GM12878 (cell line): ENCODE measurements around the gene DMWD. TPM values are rescaled to one million over a fixed set of nuclear protein-coding genes. Genes with fewer than 3 reads are reported as not detected.

Experiments
- ASH2L ChIP-seq: fragments of 300-600, 200-600 bp; sonication (generic); IDR thresholded peaks from 2 replicates; pipeline ENCODE4 v1.6.1; 2017; ENCODE audit warnings: low read depth, mild to moderate bottlenecking, borderline replicate concordance
- BCL11A ChIP-seq: IDR thresholded peaks from 2 replicates; pipeline ENCODE4 v1.6.1; 2011; ENCODE audit warnings: low read depth, low read length
- CBX3 ChIP-seq: fragments of 200-600 bp; sonication (generic); IDR thresholded peaks from 2 replicates; pipeline ENCODE4 v1.6.1; 2016; ENCODE audit warnings: low read depth, borderline replicate concordance
- DPF2 ChIP-seq: fragments of 450-650 bp; IDR thresholded peaks from 2 replicates; pipeline ENCODE4 v1.6.1; 2017; ENCODE audit warnings: mild to moderate bottlenecking
- EGR1 ChIP-seq, 2 experiments: IDR thresholded peaks; 1 replicate in 1 of 2; 2 replicates in 1 of 2; pipeline ENCODE4 v1.6.1; 2011 to 2012; ENCODE audit warnings: low read depth in 2 of 2, low read length in 2 of 2, borderline replicate concordance in 1 of 2, mild to moderate bottlenecking in 1 of 2, moderate library complexity in 1 of 2
- ETV6 ChIP-seq, 2 experiments: fragments of 450-650 bp in 1 of 2; IDR thresholded peaks in 1 of 2; conservative IDR thresholded peaks in 1 of 2; 2 replicates each; pipeline ENCODE4 v1.6.1; 2014; ENCODE audit warnings: antibody characterized with exemption in 1 of 2, borderline replicate concordance in 1 of 2, low read depth in 1 of 2, mild to moderate bottlenecking in 1 of 2, moderate library complexity in 1 of 2
- FOXM1 ChIP-seq: IDR thresholded peaks from 2 replicates; pipeline ENCODE4 v1.6.1; 2012; ENCODE audit warnings: low read depth, mild to moderate bottlenecking, inconsistent platforms, low read length, moderate library complexity
- MTA2 ChIP-seq: fragments of 450-650 bp; IDR thresholded peaks from 2 replicates; pipeline ENCODE4 v1.6.1; 2016; ENCODE audit warnings: low read depth, mild to moderate bottlenecking, moderate library complexity
- MXI1 ChIP-seq: fragments of 150-350 bp; IDR thresholded peaks from 2 replicates; pipeline ENCODE4 v1.6.1; 2011; ENCODE audit warnings: low read depth, mild to moderate bottlenecking, inconsistent platforms, low read length, improper control_type of control experiment
- MYB ChIP-seq: fragments of 150-350 bp; IDR thresholded peaks from 2 replicates; pipeline ENCODE4 v1.6.1; 2014; ENCODE audit warnings: mild to moderate bottlenecking, low read depth, low read length, borderline replicate concordance
- NBN ChIP-seq: fragments of 450-650 bp; IDR thresholded peaks from 2 replicates; pipeline ENCODE4 v1.6.1; 2016
- NKRF ChIP-seq: fragments of 450-650 bp; conservative IDR thresholded peaks from 2 replicates; pipeline ENCODE4 v1.6.1; 2017; ENCODE audit warnings: mild to moderate bottlenecking, moderate library complexity
- POLR2A ChIP-seq: IDR thresholded peaks from 2 replicates; pipeline ENCODE4 v1.6.1; 2011; ENCODE audit warnings: low read depth, mild to moderate bottlenecking, low read length
- RAD21 ChIP-seq: IDR thresholded peaks from 2 replicates; pipeline ENCODE4 v1.6.1; 2011; ENCODE audit warnings: mild to moderate bottlenecking, low read depth, low read length, moderate library complexity; ENCODE audit not compliant: insufficient read depth
- RUNX3 ChIP-seq: IDR thresholded peaks from 2 replicates; pipeline ENCODE4 v1.6.1; 2012; ENCODE audit warnings: low read length, inconsistent platforms
- SIX5 ChIP-seq: IDR thresholded peaks from 2 replicates; pipeline ENCODE4 v1.6.1; 2011; ENCODE audit warnings: mild to moderate bottlenecking, low read depth, low read length, moderate library complexity; ENCODE audit not compliant: severe bottlenecking
- TBL1XR1 ChIP-seq: IDR thresholded peaks from 2 replicates; pipeline ENCODE4 v1.6.1; 2012; ENCODE audit warnings: low read depth, low read length, improper control_type of control experiment
- polyA plus RNA-seq, 11 experiments: library from polyadenylated mRNA; depleted of rRNA in 4 of 11; unstranded in 6 of 11; stranded (reverse) in 5 of 11; fragments of >200 nt; fragmentation: Nextera tagmentation in 4 of 11; fragmentation: Illumina TruSeq in 1 of 11; extraction: Ambion mirVana in 4 of 11; extraction: Trizol in 1 of 11; gene quantifications; 1 replicate in 1 of 11; 2 replicates in 10 of 11; pipeline versions ENCODE4 v1.2.1 to v1.2.3, GENCODE V29; 2011 to 2016; ENCODE audit warnings: inconsistent platforms in 2 of 11, missing spikeins in 2 of 11, low read depth in 1 of 11
- total RNA-seq, 4 experiments: library from RNA; depleted of rRNA in 3 of 4; stranded (reverse); fragments of >200 nt in 3 of 4; fragmentation: Illumina TruSeq in 1 of 4; extraction: Trizol in 1 of 4; gene quantifications; 2 replicates each; pipeline versions ENCODE4 v1.2.1 to v1.2.3, GENCODE V29; 2013 to 2021
- TF ChIP-seq, protein P1 (sequence below): fragments of 450-650 bp; IDR thresholded peaks from 2 replicates; pipeline ENCODE4 v1.6.1; 2016; ENCODE audit warnings: mild to moderate bottlenecking, moderate library complexity, borderline replicate concordance
- TF ChIP-seq, protein P2 (sequence below): fragments of 450-650 bp; formaldehyde crosslinking; IDR thresholded peaks from 2 replicates; pipeline ENCODE4 v1.5.0; 2022; ENCODE audit warnings: mild to moderate bottlenecking, missing genetic modification characterization
- TF ChIP-seq, protein P3 (sequence below): fragments of 450-650 bp; IDR thresholded peaks from 2 replicates; pipeline ENCODE4 v1.6.1; 2017; ENCODE audit warnings: mild to moderate bottlenecking

The DMWD gene
- total and polyA plus RNA-seq, 10 of the 15 experiments (the other 5 are each of a cell fraction or from before 2014, with no cell fraction given), result 3.5 to 56.0 (median 11.6) TPM

DNA sequence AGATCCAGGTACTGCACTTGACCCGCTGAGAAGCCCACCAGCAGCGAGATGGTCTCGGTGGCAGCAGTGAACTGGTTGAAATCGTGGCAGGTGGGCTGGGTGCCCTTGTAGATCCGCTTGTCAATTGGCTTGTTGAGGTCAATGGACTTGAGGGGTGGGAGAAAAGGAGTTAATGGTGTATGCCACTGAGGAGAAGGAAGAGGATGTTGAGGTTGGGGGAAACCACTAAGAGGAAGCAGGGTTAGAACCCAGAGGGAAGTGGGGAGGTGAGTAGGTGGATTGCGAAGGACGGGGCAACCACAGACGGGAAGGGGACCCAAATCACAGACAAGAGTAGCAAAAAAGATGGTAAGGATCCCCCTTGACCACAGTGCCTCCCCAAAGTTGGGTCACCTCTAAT, 1.7 kb downstream of the DMWD start (continued):
- TF ChIP-seq NKRF (no peak), FOXM1 (no peak), MTA2 (0 out of 2 replicates have a peak, but pooled peaks have one; percentile 11), DPF2 (0 out of 2 replicates have a peak, but pooled peaks have one; percentile 17), ASH2L (no peak), TBL1XR1 (0 out of 2 replicates have a peak, but pooled peaks have one; percentile 38), RAD21 (no peak), CBX3 (no peak), RUNX3 (peak; percentile 99), ETV6 (conservative IDR thresholded peaks at IDR 0.05 in 1 of 2, IDR thresholded peaks at IDR 0.05 in 1 of 2; ENCODE audit: borderline replicate concordance in 1 of 2, low read depth in 1 of 2) (peak in 1 of 2 experiments; percentile 93; a peak in 2 of 4 replicates), MXI1 (no peak), EGR1 (IDR thresholded peaks at IDR 0.05; ENCODE audit: borderline replicate concordance in 1 of 2, low read depth in 2 of 2, low read length in 2 of 2) (peak in 1 of 2 experiments; percentile 71; a peak in 2 of 3 replicates), SIX5 (no peak), BCL11A (0 out of 2 replicates have a peak, but pooled peaks have one; percentile 19), POLR2A (no peak), MYB (no peak), NBN (no peak)
- TF ChIP-seq, protein P1, sequence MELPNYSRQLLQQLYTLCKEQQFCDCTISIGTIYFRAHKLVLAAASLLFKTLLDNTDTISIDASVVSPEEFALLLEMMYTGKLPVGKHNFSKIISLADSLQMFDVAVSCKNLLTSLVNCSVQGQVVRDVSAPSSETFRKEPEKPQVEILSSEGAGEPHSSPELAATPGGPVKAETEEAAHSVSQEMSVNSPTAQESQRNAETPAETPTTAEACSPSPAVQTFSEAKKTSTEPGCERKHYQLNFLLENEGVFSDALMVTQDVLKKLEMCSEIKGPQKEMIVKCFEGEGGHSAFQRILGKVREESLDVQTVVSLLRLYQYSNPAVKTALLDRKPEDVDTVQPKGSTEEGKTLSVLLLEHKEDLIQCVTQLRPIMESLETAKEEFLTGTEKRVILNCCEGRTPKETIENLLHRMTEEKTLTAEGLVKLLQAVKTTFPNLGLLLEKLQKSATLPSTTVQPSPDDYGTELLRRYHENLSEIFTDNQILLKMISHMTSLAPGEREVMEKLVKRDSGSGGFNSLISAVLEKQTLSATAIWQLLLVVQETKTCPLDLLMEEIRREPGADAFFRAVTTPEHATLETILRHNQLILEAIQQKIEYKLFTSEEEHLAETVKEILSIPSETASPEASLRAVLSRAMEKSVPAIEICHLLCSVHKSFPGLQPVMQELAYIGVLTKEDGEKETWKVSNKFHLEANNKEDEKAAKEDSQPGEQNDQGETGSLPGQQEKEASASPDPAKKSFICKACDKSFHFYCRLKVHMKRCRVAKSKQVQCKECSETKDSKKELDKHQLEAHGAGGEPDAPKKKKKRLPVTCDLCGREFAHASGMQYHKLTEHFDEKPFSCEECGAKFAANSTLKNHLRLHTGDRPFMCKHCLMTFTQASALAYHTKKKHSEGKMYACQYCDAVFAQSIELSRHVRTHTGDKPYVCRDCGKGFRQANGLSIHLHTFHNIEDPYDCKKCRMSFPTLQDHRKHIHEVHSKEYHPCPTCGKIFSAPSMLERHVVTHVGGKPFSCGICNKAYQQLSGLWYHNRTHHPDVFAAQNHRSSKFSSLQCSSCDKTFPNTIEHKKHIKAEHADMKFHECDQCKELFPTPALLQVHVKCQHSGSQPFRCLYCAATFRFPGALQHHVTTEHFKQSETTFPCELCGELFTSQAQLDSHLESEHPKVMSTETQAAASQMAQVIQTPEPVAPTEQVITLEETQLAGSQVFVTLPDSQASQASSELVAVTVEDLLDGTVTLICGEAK, result no peak
- TF ChIP-seq, protein P2, sequence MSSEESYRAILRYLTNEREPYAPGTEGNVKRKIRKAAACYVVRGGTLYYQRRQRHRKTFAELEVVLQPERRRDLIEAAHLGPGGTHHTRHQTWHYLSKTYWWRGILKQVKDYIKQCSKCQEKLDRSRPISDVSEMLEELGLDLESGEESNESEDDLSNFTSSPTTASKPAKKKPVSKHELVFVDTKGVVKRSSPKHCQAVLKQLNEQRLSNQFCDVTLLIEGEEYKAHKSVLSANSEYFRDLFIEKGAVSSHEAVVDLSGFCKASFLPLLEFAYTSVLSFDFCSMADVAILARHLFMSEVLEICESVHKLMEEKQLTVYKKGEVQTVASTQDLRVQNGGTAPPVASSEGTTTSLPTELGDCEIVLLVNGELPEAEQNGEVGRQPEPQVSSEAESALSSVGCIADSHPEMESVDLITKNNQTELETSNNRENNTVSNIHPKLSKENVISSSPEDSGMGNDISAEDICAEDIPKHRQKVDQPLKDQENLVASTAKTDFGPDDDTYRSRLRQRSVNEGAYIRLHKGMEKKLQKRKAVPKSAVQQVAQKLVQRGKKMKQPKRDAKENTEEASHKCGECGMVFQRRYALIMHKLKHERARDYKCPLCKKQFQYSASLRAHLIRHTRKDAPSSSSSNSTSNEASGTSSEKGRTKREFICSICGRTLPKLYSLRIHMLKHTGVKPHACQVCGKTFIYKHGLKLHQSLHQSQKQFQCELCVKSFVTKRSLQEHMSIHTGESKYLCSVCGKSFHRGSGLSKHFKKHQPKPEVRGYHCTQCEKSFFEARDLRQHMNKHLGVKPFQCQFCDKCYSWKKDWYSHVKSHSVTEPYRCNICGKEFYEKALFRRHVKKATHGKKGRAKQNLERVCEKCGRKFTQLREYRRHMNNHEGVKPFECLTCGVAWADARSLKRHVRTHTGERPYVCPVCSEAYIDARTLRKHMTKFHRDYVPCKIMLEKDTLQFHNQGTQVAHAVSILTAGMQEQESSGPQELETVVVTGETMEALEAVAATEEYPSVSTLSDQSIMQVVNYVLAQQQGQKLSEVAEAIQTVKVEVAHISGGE (CRISPR knock-in tag), result no peak
- TF ChIP-seq, protein P3, sequence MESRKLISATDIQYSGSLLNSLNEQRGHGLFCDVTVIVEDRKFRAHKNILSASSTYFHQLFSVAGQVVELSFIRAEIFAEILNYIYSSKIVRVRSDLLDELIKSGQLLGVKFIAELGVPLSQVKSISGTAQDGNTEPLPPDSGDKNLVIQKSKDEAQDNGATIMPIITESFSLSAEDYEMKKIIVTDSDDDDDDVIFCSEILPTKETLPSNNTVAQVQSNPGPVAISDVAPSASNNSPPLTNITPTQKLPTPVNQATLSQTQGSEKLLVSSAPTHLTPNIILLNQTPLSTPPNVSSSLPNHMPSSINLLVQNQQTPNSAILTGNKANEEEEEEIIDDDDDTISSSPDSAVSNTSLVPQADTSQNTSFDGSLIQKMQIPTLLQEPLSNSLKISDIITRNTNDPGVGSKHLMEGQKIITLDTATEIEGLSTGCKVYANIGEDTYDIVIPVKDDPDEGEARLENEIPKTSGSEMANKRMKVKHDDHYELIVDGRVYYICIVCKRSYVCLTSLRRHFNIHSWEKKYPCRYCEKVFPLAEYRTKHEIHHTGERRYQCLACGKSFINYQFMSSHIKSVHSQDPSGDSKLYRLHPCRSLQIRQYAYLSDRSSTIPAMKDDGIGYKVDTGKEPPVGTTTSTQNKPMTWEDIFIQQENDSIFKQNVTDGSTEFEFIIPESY, result no peak
